LNCaP clone FGC (cell line): ENCODE data around the gene KCNJ6.

Source experiments
- DNase-seq: peaks from one replicate; pipeline ENCODE4 v3.0.0-alpha.2; 2011; ENCODE audit warnings: low read depth
- H3K4me3 ChIP-seq: 2 replicates; pipeline ENCODE4 v1.5.1; 2011; ENCODE audit warnings: mild to moderate bottlenecking, low read depth, low read length, control low read depth
- CTCF ChIP-seq: IDR thresholded peaks from 2 replicates; pipeline ENCODE4 v1.5.1; 2012; ENCODE audit warnings: mild to moderate bottlenecking; ENCODE audit not compliant: control insufficient read depth, insufficient read depth; ENCODE audit errors: extremely low read depth

Gene KCNJ6

GRCh38 chr21:37845535-37845934 lies 70.7 kb downstream of the KCNJ6 start:
- TF ChIP-seq CTCF, result no peak
- H3K4me3 ChIP-seq, result no peak overlapping the region
- DNase-seq, result peak; percentile 59

GRCh38 chr21:37843191-37843590 lies 73.1 kb downstream of the KCNJ6 start:
- no peak overlapping the region for H3K4me3 ChIP-seq
- DNase-seq, result no peak
- no peak for TF ChIP-seq CTCF

- no peak overlapping the region for H3K4me3 ChIP-seq
- no peak for TF ChIP-seq CTCF
- no peak for DNase-seq
Measured at GRCh38 chr21:37842163-37842919, 73.9 kb downstream of the KCNJ6 start.

- DNase-seq, result no peak
- no peak overlapping the region for H3K4me3 ChIP-seq
- TF ChIP-seq CTCF, result no peak
Measured at GRCh38 chr21:37837381-37837780, 78.9 kb downstream of the KCNJ6 start.

GRCh38 chr21:37835481-37835880 lies 80.8 kb downstream of the KCNJ6 start:
- DNase-seq, result no peak
- no peak for TF ChIP-seq CTCF
- H3K4me3 ChIP-seq, result no peak overlapping the region

- DNase-seq, result no peak
- H3K4me3 ChIP-seq, result no peak overlapping the region
- no peak for TF ChIP-seq CTCF
Measured at GRCh38 chr21:37833301-37833700, 83.0 kb downstream of the KCNJ6 start.

GRCh38 chr21:37829447-37829846 lies 86.8 kb downstream of the KCNJ6 start:
- DNase-seq, result no peak
- no peak overlapping the region for H3K4me3 ChIP-seq
- TF ChIP-seq CTCF, result no peak
